Parathyroid adenoma (tissue), 2 donors: ENCODE results near the gene PGAM2.

Experiments
- H2AFZ ChIP-seq: fragments of 300-600 bp; sonication (generic); one replicate; pipeline ENCODE4 v1.7.0; 2017; ENCODE audit warnings: antibody characterized with exemption, mild to moderate bottlenecking
- H3K27ac ChIP-seq: fragments of 300-600 bp; sonication (generic); one replicate; pipeline ENCODE4 v1.7.0; 2017
- H3K27me3 ChIP-seq: fragments of 300-600 bp; sonication (generic); one replicate; pipeline ENCODE4 v1.7.0; 2017; ENCODE audit warnings: low read length; ENCODE audit not compliant: control insufficient read depth, insufficient read depth
- H3K36me3 ChIP-seq: fragments of 300-600 bp; sonication (generic); one replicate; pipeline ENCODE4 v1.7.0; 2017; ENCODE audit warnings: low read length; ENCODE audit not compliant: control insufficient read depth, insufficient read depth
- H3K4me1 ChIP-seq: fragments of 300-600 bp; sonication (generic); one replicate; pipeline ENCODE4 v1.7.0; 2017; ENCODE audit warnings: control low read depth
- H3K4me2 ChIP-seq: fragments of 300-600 bp; sonication (generic); one replicate; pipeline ENCODE4 v1.7.0; 2017; ENCODE audit warnings: low read length
- H3K4me3 ChIP-seq: fragments of 300-600 bp; sonication (generic); one replicate; pipeline ENCODE4 v1.7.0; 2017; ENCODE audit warnings: low read depth, low read length
- H3K79me2 ChIP-seq: fragments of 300-600 bp; sonication (generic); one replicate; pipeline ENCODE4 v1.7.0; 2017; ENCODE audit warnings: control low read depth
- H3K9ac ChIP-seq: fragments of 300-600 bp; sonication (generic); one replicate; pipeline ENCODE4 v1.7.0; 2017; ENCODE audit warnings: mild to moderate bottlenecking
- H3K9me3 ChIP-seq: fragments of 300-600 bp; sonication (generic); one replicate; pipeline ENCODE4 v1.7.0; 2017; ENCODE audit warnings: low read length; ENCODE audit not compliant: control insufficient read depth
- TF ChIP-seq, protein P1 (sequence below): fragments of 300-600 bp; sonication (generic); IDR thresholded peaks from one replicate; pipeline ENCODE4 v1.7.0; 2017; ENCODE audit warnings: antibody characterized with exemption, mild to moderate bottlenecking
- donor health status: primary hyperparathyroidism.

Gene PGAM2

GRCh38 chr7:44099669-44100068 is 34.3 kb upstream of the PGAM2 start:
- Histone ChIP-seq H3K9me3 (no peaks in the 10 kb centered on the region), H3K36me3 (no peaks in the 10 kb centered on the region), H3K79me2 (no peaks in the 10 kb centered on the region), H3K4me2 (no peak overlapping the region), H2AFZ (no peak overlapping the region), H3K9ac (no peak overlapping the region), H3K27me3 (no peaks in the 10 kb centered on the region), H3K27ac (no peak overlapping the region), H3K4me1 (no peaks in the 10 kb centered on the region), H3K4me3 (no peak overlapping the region)
- TF ChIP-seq, protein P1, sequence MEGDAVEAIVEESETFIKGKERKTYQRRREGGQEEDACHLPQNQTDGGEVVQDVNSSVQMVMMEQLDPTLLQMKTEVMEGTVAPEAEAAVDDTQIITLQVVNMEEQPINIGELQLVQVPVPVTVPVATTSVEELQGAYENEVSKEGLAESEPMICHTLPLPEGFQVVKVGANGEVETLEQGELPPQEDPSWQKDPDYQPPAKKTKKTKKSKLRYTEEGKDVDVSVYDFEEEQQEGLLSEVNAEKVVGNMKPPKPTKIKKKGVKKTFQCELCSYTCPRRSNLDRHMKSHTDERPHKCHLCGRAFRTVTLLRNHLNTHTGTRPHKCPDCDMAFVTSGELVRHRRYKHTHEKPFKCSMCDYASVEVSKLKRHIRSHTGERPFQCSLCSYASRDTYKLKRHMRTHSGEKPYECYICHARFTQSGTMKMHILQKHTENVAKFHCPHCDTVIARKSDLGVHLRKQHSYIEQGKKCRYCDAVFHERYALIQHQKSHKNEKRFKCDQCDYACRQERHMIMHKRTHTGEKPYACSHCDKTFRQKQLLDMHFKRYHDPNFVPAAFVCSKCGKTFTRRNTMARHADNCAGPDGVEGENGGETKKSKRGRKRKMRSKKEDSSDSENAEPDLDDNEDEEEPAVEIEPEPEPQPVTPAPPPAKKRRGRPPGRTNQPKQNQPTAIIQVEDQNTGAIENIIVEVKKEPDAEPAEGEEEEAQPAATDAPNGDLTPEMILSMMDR: no peak

DNA sequence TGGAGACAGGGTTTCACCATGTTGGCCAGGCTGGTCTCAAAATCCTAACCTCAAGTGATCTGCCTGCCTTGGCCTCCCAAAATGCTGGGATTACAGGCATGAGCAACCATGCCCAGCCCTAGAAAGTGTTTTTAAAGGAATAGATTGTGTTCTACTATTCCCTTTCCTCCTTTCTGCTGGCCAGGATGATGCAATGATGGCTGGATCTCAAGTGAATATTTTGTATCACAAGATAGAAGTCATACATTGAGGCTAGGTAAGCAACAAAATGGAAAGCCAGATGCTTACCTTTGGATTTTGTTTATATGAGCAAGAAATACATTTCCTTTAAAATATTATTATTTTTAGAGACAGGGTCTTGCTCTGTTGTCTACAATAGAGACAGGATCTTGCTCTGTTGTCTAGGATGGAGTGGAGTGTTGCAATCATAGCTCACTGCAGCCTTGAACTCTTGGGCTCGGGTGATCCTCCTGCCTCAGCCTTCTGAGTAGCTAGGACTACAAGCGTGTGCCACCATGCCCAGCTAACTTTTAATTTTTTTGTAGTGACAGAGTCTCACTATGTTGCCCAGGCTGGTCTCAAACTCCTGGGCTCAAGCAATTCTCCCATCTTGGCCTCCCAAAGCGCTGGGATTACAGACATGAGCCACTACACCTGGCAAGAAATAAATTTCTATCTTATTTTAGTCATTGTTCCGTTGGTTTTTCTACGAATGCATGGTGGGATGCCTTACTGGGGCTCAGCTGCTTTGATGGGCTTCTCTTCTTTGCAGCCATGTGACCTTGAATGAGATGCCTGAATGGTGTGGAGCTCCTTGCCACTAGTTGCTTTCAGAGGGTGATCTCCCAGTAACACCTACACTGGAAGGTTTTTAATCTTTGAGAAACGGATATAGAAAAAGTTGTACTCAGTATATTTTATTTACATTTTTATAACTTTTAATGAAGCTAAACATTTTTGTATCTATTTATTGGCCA is 33.0 kb upstream of the PGAM2 start:
- no peak overlapping the region for H3K4me2 ChIP-seq
- no peaks in the 10 kb centered on the region for H3K9me3 ChIP-seq
- H3K4me3 ChIP-seq: no peak overlapping the region
- no peak overlapping the region for H3K9ac ChIP-seq
- no peaks in the 10 kb centered on the region for H3K27me3 ChIP-seq
- H3K4me1 ChIP-seq: no peaks in the 10 kb centered on the region
- H3K36me3 ChIP-seq: no peaks in the 10 kb centered on the region
- TF ChIP-seq, protein P1: no peak
- H2AFZ ChIP-seq: no peak overlapping the region
- no peaks in the 10 kb centered on the region for H3K79me2 ChIP-seq
- no peak overlapping the region for H3K27ac ChIP-seq

DNA sequence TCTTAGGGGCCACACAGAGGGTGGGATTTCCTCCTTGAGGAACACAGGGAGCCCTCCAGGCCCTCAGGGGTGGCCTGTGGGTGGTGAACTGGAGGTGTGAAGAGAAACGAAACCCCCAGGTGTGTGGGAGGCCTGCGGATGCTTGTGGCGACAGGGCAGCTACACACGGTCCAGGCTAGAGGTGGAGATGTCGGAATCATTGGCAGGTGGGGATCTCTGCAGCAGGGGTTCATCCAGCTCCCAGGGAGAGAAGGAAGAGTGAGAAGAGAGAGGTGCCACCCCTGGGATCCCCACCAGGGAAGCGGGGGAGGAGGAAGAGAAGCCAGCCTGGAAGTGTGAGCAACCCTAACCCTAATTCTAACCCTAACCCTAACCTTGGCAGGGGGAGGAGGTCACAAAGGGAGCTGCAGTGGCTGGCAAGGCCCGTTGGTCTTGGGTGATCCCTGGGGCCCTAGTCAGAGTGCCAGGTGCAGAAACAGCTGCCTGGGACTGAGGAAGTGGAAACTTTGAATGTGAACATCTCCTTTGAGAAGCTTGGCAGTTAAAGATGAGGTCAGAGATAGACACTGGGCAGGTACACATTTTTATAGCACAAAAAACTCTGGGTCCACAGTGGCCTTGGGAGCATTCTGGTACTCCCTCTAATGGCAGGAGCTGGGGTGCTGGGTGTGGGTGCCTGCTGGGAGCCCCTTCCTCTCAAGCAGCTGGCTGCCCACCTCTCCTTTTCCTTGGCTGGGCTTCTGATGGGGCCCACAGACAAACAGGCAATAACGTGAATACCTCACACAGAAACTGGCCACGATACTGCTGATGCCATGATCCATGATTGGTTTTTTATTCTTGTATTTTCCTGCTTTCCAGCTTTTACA is 31.9 kb upstream of the PGAM2 start:
- no peaks in the 10 kb centered on the region for H3K9me3 ChIP-seq
- H3K36me3 ChIP-seq: no peaks in the 10 kb centered on the region
- no peak overlapping the region for H3K27ac ChIP-seq
- no peaks in the 10 kb centered on the region for H3K4me1 ChIP-seq
- H3K9ac ChIP-seq: no peak overlapping the region
- H3K4me3 ChIP-seq: no peak overlapping the region
- no peaks in the 10 kb centered on the region for H3K27me3 ChIP-seq
- no peak overlapping the region for H3K4me2 ChIP-seq
- TF ChIP-seq, protein P1: no peak
- H2AFZ ChIP-seq: no peak overlapping the region
- H3K79me2 ChIP-seq: no peaks in the 10 kb centered on the region

- Histone ChIP-seq H2AFZ (no peak overlapping the region), H3K4me3 (no peak overlapping the region), H3K4me1 (no peaks in the 10 kb centered on the region), H3K4me2 (no peak overlapping the region), H3K9ac (no peak overlapping the region), H3K36me3 (no peaks in the 10 kb centered on the region), H3K27ac (no peak overlapping the region), H3K79me2 (no peaks in the 10 kb centered on the region), H3K27me3 (no peaks in the 10 kb centered on the region), H3K9me3 (no peaks in the 10 kb centered on the region)
- TF ChIP-seq, protein P1: no peak
Observed at GRCh38 chr7:44096326-44096881, 31.0 kb upstream of the PGAM2 start.
